Activated T-helper 1 cell treated with anti-CD3 and anti-CD28 coated beads, Interleukin-12 subunit alpha, Interleukin-12 subunit beta, Interleukin-2, Interleukin-4 antibody, amounts not matched to agents 30 ng/mL and 10 ng/mL and 1 ng/mL, durations not matched to agents 14 hours and 24 hours and 36 hours (primary cell): ENCODE measurements around the gene CRYBB1. TPM values are rescaled to one million over a fixed set of nuclear protein-coding genes. Genes with fewer than 3 reads are reported as not detected.
"Not testable (repeated sequence)": the region's sequence is repeated elsewhere in the genome, so short reads cannot be mapped to it uniquely, and the experiment has no call there.

Experiments used
- DNase-seq: peaks from one replicate; pipeline ENCODE4 v3.0.0; 2021; ENCODE audit warnings: low spot score
- H3K27ac Mint-ChIP-seq: one replicate; pipeline ENCODE4 v1.8.0; 2021; ENCODE audit warnings: mild to moderate bottlenecking, mixed read lengths
- H3K27me3 Mint-ChIP-seq: one replicate; pipeline ENCODE4 v1.8.0; 2022; ENCODE audit warnings: mild to moderate bottlenecking, moderate library complexity, mixed read lengths; ENCODE audit not compliant: insufficient read depth
- H3K36me3 Mint-ChIP-seq: one replicate; pipeline ENCODE4 v1.8.0; 2021; ENCODE audit warnings: low read depth, mixed read lengths
- H3K4me1 Mint-ChIP-seq: one replicate; pipeline ENCODE4 v1.8.0; 2021; ENCODE audit warnings: low read depth, mixed read lengths
- H3K4me3 Mint-ChIP-seq: one replicate; pipeline ENCODE4 v1.8.0; 2021; ENCODE audit warnings: mild to moderate bottlenecking, moderate library complexity, mixed read lengths
- H3K9me3 Mint-ChIP-seq: one replicate; pipeline ENCODE4 v1.8.0; 2021; ENCODE audit warnings: mixed read lengths
- intact Hi-C: fragments of 100-400 bp; cut with micrococcal nuclease; formaldehyde crosslinking; loops from one replicate; pipeline ENCODE4 v1.15.1; 2024
- total RNA-seq: library from RNA; stranded (reverse); gene quantifications from 2 replicates; pipeline ENCODE4 v1.2.3, GENCODE V29; 2022

Gene CRYBB1
- total RNA-seq, 1 donor from 2014 or later: not detected

DNA sequence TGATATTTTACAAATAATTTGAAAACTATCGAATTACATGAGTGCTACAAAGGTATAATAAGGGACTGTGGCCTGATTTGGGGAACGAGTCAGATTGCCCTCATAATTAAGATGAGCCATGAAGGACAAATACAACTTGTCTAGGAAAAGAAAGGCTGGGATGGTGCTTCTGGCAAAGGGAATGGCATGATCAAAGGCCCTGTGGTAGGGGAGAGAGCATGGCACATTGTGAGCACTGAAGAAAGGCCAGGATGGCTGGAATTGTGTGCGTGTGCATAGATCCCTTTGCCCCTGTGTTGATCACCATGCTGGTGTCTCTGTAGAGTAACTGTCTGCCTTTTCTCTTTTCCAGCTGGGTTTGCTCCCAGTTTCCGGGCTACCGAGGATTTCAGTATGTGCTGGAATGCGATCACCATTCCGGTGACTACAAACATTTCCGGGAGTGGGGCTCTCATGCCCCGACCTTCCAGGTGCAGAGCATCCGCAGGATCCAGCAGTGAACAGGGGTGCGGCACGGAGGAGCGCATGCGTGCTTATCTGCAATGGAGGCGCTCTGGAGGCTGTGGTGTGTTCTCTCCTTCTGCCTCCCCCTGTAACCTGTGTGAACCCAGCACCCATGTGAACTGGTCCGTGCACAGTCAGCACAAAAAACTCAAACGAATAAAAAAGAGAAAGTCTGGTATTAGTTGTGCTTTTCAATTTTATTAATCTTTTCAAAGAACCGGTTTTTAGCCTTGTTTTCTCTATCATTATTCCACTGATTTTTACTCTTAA is 12.3 kb upstream of the CRYBB1 start:
- Mint-ChIP-seq H3K4me3 (no peak overlapping the region), H3K4me1 (peaks cover 26% of the 10 kb centered on the region), H3K27me3 (peaks cover 3% of the 10 kb centered on the region), H3K27ac (no peak overlapping the region), H3K9me3 (no peaks in the 10 kb centered on the region), H3K36me3 (no peaks in the 10 kb centered on the region)
- intact Hi-C loops: no loop called here
- no peak for DNase-seq

DNA sequence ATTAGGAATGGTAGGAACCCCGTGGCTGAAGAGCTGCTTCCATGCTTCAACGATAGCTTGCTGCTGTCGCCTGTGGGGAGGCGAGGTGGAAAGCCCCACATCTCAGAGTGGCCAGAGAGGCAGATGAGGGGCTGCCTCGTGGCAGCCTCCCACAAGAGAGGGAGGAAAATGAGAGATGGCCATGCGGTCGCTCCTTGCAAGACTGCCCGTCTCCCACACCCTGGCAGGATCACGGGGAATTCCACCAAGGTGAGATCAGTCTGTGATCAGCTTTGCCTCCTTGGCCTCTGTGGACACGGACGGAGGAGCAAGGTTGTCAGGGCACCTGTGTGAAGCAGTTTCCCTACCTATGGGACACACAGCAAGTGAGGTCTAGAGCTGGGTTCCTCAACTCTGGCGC is 7.0 kb upstream of the CRYBB1 start:
- Mint-ChIP-seq H3K27ac (no peak overlapping the region), H3K27me3 (no peaks in the 10 kb centered on the region), H3K4me3 (no peak overlapping the region), H3K36me3 (peaks cover 4% of the 10 kb centered on the region), H3K4me1 (peaks cover 11% of the 10 kb centered on the region), H3K9me3 (peaks cover 7% of the 10 kb centered on the region)
- intact Hi-C loops: no loop called here
- DNase-seq: no peak

GRCh38 chr22:26623984-26624383 is 6.2 kb upstream of the CRYBB1 start:
- Mint-ChIP-seq H3K27ac (no peak overlapping the region), H3K27me3 (no peaks in the 10 kb centered on the region), H3K36me3 (peaks cover 5% of the 10 kb centered on the region), H3K4me1 (peaks cover 11% of the 10 kb centered on the region), H3K9me3 (peaks cover 7% of the 10 kb centered on the region), H3K4me3 (no peak overlapping the region)
- DNase-seq: no peak
- intact Hi-C loops: no loop called here

DNA sequence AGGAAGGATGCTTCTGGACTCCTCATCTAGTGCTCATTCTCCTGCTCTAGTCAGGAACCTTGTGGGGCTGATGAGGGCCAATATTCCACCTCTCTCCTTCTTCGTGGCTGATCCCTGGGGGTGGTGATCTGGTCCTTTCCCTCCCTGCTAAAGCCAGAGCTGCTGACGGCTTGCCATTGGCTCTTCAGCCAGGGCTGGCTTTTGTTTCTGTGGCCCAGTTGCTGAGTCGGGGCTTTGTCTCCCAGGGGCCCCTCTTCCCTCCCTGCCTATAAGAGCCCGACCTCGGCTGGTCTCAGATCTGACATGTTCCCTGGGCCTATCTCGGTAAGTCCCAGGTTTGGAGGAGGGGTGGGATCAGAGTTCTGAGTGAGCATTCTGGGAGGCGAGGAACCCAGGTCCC is 3.8 kb upstream of the CRYBB1 start, which contains the start of gene CRYBA4:
Gene CRYBA4 (plus strand): TSS at position 301 of the 400 bp plus-strand sequence. CDS start 634 bp downstream, outside the sequence.
- peaks cover 5% of the 10 kb centered on the region for H3K27me3 Mint-ChIP-seq
- H3K36me3 Mint-ChIP-seq: peaks cover 6% of the 10 kb centered on the region

DNA sequence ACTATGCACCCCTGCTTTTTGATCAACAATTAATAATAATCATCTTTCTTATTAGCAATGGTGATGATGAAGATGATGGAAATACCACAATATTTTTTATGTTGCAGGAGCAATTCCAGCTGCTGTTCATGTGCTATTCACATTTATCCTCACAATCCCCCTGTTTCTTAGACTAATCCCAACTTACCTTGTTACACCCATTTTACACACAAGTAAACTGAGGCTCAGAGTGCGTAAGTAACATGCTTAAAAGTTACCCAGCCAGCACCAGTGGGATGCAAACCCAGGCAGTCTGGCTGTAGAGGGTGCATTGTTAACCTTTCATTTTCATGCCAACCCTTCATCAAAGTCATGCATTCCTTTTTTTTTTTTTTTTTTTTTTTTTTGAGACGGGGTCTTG is 2.4 kb upstream of the CRYBB1 start:
- intact Hi-C loops: no loop called here
- no peak for DNase-seq

More for the DNA sequence above, 3.8 kb upstream of the CRYBB1 start, which contains the start of gene CRYBA4:
- DNase-seq: no peak
- no peak within 1 kb of the TSS for H3K27ac Mint-ChIP-seq
- no peak within 1 kb of the TSS for H3K4me3 Mint-ChIP-seq
- intact Hi-C loops: no loop called here
- peaks cover 7% of the 10 kb centered on the region for H3K9me3 Mint-ChIP-seq
- H3K4me1 Mint-ChIP-seq: peaks cover 9% of the 10 kb centered on the region

GRCh38 chr22:26619510-26619909 is 1.7 kb upstream of the CRYBB1 start:
- H3K4me1 Mint-ChIP-seq: peaks cover 9% of the 10 kb centered on the region
- H3K4me3 Mint-ChIP-seq: no peak overlapping the region
- H3K9me3 Mint-ChIP-seq: peaks cover 7% of the 10 kb centered on the region
- H3K27ac Mint-ChIP-seq: no peak overlapping the region
- peaks cover 5% of the 10 kb centered on the region for H3K36me3 Mint-ChIP-seq
- H3K27me3 Mint-ChIP-seq: peaks cover 6% of the 10 kb centered on the region
- DNase-seq: no peak
- intact Hi-C loops: no loop called here

More for the DNA sequence above, 2.4 kb upstream of the CRYBB1 start:
- no peak overlapping the region for H3K4me3 Mint-ChIP-seq
- peaks cover 7% of the 10 kb centered on the region for H3K9me3 Mint-ChIP-seq
- no peak overlapping the region for H3K27ac Mint-ChIP-seq
- peaks cover 9% of the 10 kb centered on the region for H3K4me1 Mint-ChIP-seq
- H3K27me3 Mint-ChIP-seq: peaks cover 5% of the 10 kb centered on the region
- H3K36me3 Mint-ChIP-seq: peaks cover 6% of the 10 kb centered on the region

GRCh38 chr22:26618455-26618854 is 628 bp upstream of the CRYBB1 start:
- Mint-ChIP-seq H3K4me1 (peaks cover 9% of the 10 kb centered on the region), H3K27me3 (peaks cover 12% of the 10 kb centered on the region), H3K27ac (no peak overlapping the region), H3K9me3 (no peaks in the 10 kb centered on the region), H3K36me3 (peaks cover 2% of the 10 kb centered on the region), H3K4me3 (no peak overlapping the region)
- DNase-seq: no peak
- intact Hi-C loops: no loop called here

- Mint-ChIP-seq H3K4me3 (no peak overlapping the region), H3K27ac (peak overlapping the region; percentile 4), H3K36me3 (peaks cover 2% of the 10 kb centered on the region), H3K27me3 (peaks cover 18% of the 10 kb centered on the region), H3K4me1 (peaks cover 19% of the 10 kb centered on the region), H3K9me3 (no peaks in the 10 kb centered on the region)
- DNase-seq: no peak
- intact Hi-C loops: no loop called here
These were observed 1.2 kb downstream of the CRYBB1 start for GRCh38 chr22:26616650-26617049.

- Mint-ChIP-seq H3K9me3 (no peaks in the 10 kb centered on the region), H3K4me3 (no peak overlapping the region), H3K27me3 (peaks cover 18% of the 10 kb centered on the region), H3K36me3 (peaks cover 2% of the 10 kb centered on the region), H3K27ac (no peak overlapping the region), H3K4me1 (peaks cover 21% of the 10 kb centered on the region)
- intact Hi-C loops: no loop called here
- DNase-seq: no peak
These were observed 1.9 kb downstream of the CRYBB1 start for GRCh38 chr22:26615830-26616435.

DNA sequence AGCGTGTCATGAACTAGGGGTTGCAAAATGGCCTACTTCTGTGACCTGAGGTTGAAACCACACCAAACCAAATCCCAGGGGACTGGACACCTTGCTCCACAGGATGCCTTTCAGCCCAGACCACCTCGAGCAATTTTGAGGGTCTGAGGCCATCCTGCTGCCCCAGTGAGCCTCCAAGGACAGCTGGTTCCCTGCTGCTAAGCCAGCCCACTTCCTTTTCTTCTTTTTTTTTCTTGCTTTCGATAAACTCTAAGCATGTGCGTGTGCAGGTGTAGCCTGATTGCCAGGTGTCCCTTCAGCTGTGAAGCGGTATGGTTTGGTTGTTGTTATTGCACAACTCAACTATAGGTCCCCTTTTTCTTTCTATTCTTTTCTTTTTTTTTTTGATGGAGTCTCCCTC is 2.7 kb downstream of the CRYBB1 start:
- intact Hi-C loops: no loop called here
- H3K4me3 Mint-ChIP-seq: no peak overlapping the region

DNA sequence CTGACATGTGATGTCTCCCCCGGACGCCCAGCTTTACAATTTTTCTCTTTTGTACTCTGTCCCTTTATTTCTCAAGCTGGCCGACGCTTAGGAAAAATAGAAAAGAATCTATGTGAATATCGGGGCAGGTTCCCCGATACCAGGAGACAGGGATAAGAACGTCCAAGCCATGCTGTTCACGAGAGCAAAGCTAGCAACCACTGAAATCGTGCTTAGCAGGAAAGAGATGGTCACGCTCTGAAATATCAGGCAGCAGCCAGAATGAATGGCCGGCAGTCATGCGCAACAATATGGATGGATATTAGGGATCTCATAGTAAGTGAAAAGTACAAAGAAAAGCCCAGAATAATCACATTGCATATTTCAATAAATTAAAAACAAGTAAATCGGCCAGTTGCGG is 3.5 kb downstream of the CRYBB1 start:
- Mint-ChIP-seq H3K27me3 (peaks cover 18% of the 10 kb centered on the region), H3K36me3 (peaks cover 2% of the 10 kb centered on the region), H3K27ac (no peak overlapping the region), H3K4me1 (peaks cover 37% of the 10 kb centered on the region), H3K9me3 (no peaks in the 10 kb centered on the region), H3K4me3 (no peak overlapping the region)
- no peak for DNase-seq
- intact Hi-C loops: no loop called here

More for the DNA sequence above, 2.7 kb downstream of the CRYBB1 start:
- no peak overlapping the region for H3K27ac Mint-ChIP-seq
- peaks cover 18% of the 10 kb centered on the region for H3K27me3 Mint-ChIP-seq
- H3K36me3 Mint-ChIP-seq: peaks cover 2% of the 10 kb centered on the region
- peaks cover 29% of the 10 kb centered on the region for H3K4me1 Mint-ChIP-seq
- no peaks in the 10 kb centered on the region for H3K9me3 Mint-ChIP-seq
- DNase-seq: no peak

GRCh38 chr22:26613753-26614152 is 4.1 kb downstream of the CRYBB1 start:
- H3K36me3 Mint-ChIP-seq, H3K4me3 Mint-ChIP-seq, H3K27ac Mint-ChIP-seq, intact Hi-C loops, H3K9me3 Mint-ChIP-seq, DNase-seq: not testable (repeated sequence)
- peaks cover 20% of the 10 kb centered on the region for H3K27me3 Mint-ChIP-seq
- peaks cover 41% of the 10 kb centered on the region for H3K4me1 Mint-ChIP-seq

- Mint-ChIP-seq H3K9me3 (no peaks in the 10 kb centered on the region), H3K27ac (peak overlapping the region; percentile 40), H3K27me3 (peaks cover 25% of the 10 kb centered on the region), H3K36me3 (no peaks in the 10 kb centered on the region), H3K4me1 (peaks cover 37% of the 10 kb centered on the region), H3K4me3 (no peak overlapping the region)
- intact Hi-C loops: no loop called here
- DNase-seq: no peak
These were observed 5.2 kb downstream of the CRYBB1 start for GRCh38 chr22:26612652-26613051.
